Calu3 (cell line): ENCODE measurements around the gene ZNF81. TPM values are rescaled to one million over a fixed set of nuclear protein-coding genes. Genes with fewer than 3 reads are reported as not detected.
"Not testable (repeated sequence)": the region's sequence is repeated elsewhere in the genome, so short reads cannot be mapped to it uniquely, and the experiment has no call there.

ENCODE experiments used
- BruUV-seq: library from RNA; stranded (reverse); fragments of 400-500 nt; replicated peaks from 2 replicates; lab custom pipeline; 2021; lab: Mats Ljungman, UMichigan
- CTCF ChIA-PET: fragments of 300-600 bp; sonication (Branson Sonifier 250); formaldehyde crosslinking; loops from one replicate; lab custom pipeline; 2022; ENCODE audit warnings: antibody characterized with exemption; lab: Charles Lee
- DNase-seq: peaks from one replicate; pipeline ENCODE4 v3.0.0; 2022
- H3K27ac Mint-ChIP-seq: one replicate; pipeline ENCODE4 v1.8.0; 2022; ENCODE audit warnings: mixed read lengths; ENCODE audit not compliant: unreplicated experiment
- H3K27me3 Mint-ChIP-seq: one replicate; pipeline ENCODE4 v1.8.0; 2022; ENCODE audit warnings: mixed read lengths; ENCODE audit not compliant: unreplicated experiment
- H3K36me3 Mint-ChIP-seq: one replicate; pipeline ENCODE4 v1.8.0; 2022; ENCODE audit warnings: mild to moderate bottlenecking, moderate library complexity, mixed read lengths; ENCODE audit not compliant: insufficient read depth, unreplicated experiment
- H3K4me1 Mint-ChIP-seq: one replicate; pipeline ENCODE4 v1.8.0; 2022; ENCODE audit warnings: mild to moderate bottlenecking, low read depth, mixed read lengths; ENCODE audit not compliant: unreplicated experiment
- H3K4me3 Mint-ChIP-seq: one replicate; pipeline ENCODE4 v1.8.0; 2022; ENCODE audit warnings: mild to moderate bottlenecking, low read depth, moderate library complexity, mixed read lengths; ENCODE audit not compliant: unreplicated experiment
- H3K9me3 Mint-ChIP-seq: one replicate; pipeline ENCODE4 v1.8.0; 2022; ENCODE audit warnings: low read depth, mixed read lengths; ENCODE audit not compliant: unreplicated experiment
- CTCF ChIP-seq: fragments of 200-600 bp; IDR thresholded peaks from one replicate; pipeline ENCODE4 v1.8.0; 2022; ENCODE audit warnings: antibody characterized with exemption; ENCODE audit not compliant: unreplicated experiment
- intact Hi-C: fragments of 100-400 bp; cut with micrococcal nuclease; formaldehyde crosslinking; loops from one replicate; pipeline ENCODE4 v1.10.0; 2022; ENCODE audit not compliant: unreplicated experiment
- total RNA-seq: library from RNA; stranded (reverse); gene quantifications from 2 replicates; pipeline ENCODE4 v1.2.3, GENCODE V29; 2022

The ZNF81 gene
- total RNA-seq, 1 experiment from 2014 or later: 10.7 TPM

DNA sequence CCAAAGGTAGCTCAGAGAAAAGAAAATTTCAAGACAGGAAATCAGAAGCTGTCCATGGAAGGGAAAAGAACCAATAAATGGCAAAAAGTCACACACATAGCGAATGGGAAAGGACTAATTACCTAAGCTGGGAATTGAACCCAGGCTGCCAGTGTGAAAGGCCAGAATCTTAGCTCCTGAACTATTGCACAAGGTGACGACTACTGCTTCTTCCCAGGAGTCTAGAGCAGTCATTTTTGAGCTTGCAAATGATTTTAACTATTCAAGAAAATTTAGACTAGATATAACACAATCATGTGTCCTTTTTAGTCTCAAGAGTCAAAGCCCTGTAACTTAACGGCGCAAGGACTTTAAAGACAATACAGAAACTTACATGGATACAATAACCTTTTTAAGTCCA is 34.1 kb upstream of the ZNF81 start:
- intact Hi-C loops: no loop called here

DNA sequence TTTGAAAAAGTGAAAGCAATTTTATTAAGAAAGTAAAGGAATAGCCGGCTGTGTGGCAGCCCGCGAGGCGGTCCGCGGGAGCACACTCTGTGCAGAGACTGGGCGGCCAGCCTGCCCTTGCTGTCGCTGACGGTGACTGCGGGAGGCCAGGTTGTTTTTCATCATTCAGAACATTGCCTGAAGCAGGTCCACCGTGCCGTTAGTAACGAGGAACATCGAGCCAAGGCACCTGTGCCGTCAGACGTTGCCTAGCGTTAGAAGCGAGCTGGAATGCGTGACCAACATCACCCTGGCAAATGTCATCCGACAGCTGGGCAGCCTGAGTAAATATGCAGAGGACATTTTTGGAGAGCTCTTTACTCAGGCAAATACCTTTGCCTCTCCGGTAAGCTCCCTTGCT is 33.6 kb upstream of the ZNF81 start:
- H3K4me3 Mint-ChIP-seq, CTCF ChIA-PET, H3K27ac Mint-ChIP-seq, H3K36me3 Mint-ChIP-seq, intact Hi-C loops, BruUV-seq, H3K4me1 Mint-ChIP-seq, H3K9me3 Mint-ChIP-seq, DNase-seq: not testable (repeated sequence)
- H3K27me3 Mint-ChIP-seq: peaks cover 43% of the 10 kb centered on the region

More for the DNA sequence above, 34.1 kb upstream of the ZNF81 start:
- no peak for TF ChIP-seq CTCF
- peaks cover 43% of the 10 kb centered on the region for H3K27me3 Mint-ChIP-seq
- CTCF ChIA-PET: no interaction called here
- no TSS peak for BruUV-seq
- DNase-seq: no peak
- no peaks in the 10 kb centered on the region for H3K36me3 Mint-ChIP-seq
- H3K9me3 Mint-ChIP-seq: no peaks in the 10 kb centered on the region
- H3K4me1 Mint-ChIP-seq: no peaks in the 10 kb centered on the region
- H3K27ac Mint-ChIP-seq: no peak overlapping the region
- no peak overlapping the region for H3K4me3 Mint-ChIP-seq

- H3K27me3 Mint-ChIP-seq: peaks cover 43% of the 10 kb centered on the region
- CTCF ChIA-PET: no interaction called here
- intact Hi-C loops: no loop called here
- H3K4me3 Mint-ChIP-seq: no peak overlapping the region
- no peak for TF ChIP-seq CTCF
- no peak for DNase-seq
- no peak overlapping the region for H3K27ac Mint-ChIP-seq
- no peaks in the 10 kb centered on the region for H3K36me3 Mint-ChIP-seq
- BruUV-seq: no TSS peak
- H3K9me3 Mint-ChIP-seq: no peaks in the 10 kb centered on the region
- no peaks in the 10 kb centered on the region for H3K4me1 Mint-ChIP-seq
Observed at GRCh38 chrX:47804315-47804714, 32.4 kb upstream of the ZNF81 start.

DNA sequence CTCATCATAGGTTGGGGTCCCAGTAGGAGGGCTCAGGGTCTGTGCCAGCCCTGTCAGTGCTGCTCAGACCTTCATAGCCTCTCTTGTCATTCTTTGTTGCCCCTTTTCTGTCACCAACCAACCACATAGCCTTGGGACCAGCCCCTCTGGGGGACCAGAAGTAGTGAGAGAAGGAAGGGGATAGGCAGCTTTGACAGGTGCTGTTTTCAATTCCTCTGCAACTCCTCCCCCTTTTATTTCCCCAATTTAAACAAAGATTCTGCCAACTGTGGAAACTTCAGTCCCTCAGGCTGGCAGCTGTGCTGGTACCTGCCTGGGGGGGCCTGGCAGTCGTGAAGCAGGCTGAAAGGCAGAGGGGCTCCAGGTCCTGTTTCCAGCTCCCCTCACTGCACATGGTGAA is 30.9 kb upstream of the ZNF81 start:
- H3K36me3 Mint-ChIP-seq, DNase-seq, intact Hi-C loops, CTCF ChIA-PET, BruUV-seq, H3K9me3 Mint-ChIP-seq, H3K4me3 Mint-ChIP-seq, H3K4me1 Mint-ChIP-seq, H3K27ac Mint-ChIP-seq: not testable (repeated sequence)
- H3K27me3 Mint-ChIP-seq: peaks cover 43% of the 10 kb centered on the region

GRCh38 chrX:47806415-47807271 is 30.1 kb upstream of the ZNF81 start:
- H3K4me1 Mint-ChIP-seq, H3K27ac Mint-ChIP-seq, H3K9me3 Mint-ChIP-seq, DNase-seq, BruUV-seq, H3K4me3 Mint-ChIP-seq, H3K36me3 Mint-ChIP-seq, intact Hi-C loops: not testable (repeated sequence)
- H3K27me3 Mint-ChIP-seq: peaks cover 35% of the 10 kb centered on the region
- CTCF ChIA-PET: interaction anchor here (0.7 kb wide), 1 partner anchor 31 kb away, joined by 3 read pairs; no protein-coding TSS in a partner anchor

DNA sequence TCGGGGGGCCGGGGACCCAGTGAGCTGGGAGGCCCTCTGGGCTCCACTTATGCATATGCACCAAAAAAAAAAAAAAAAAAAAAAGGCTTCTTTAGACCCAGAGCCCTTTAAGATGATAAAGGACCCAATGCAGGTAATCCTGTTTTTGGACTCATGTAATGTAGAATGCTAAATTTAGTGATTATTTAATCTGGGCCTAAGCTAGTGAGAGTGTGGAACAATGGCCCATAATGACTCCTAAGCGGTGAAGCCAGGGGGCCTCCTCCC is 29.5 kb upstream of the ZNF81 start:
- H3K36me3 Mint-ChIP-seq, H3K9me3 Mint-ChIP-seq, H3K27ac Mint-ChIP-seq, intact Hi-C loops, H3K4me3 Mint-ChIP-seq, H3K4me1 Mint-ChIP-seq, DNase-seq, BruUV-seq: not testable (repeated sequence)
- H3K27me3 Mint-ChIP-seq: peaks cover 29% of the 10 kb centered on the region
- CTCF ChIA-PET: interaction anchor here (0.7 kb wide), 1 partner anchor 32 kb away, joined by 3 read pairs; no protein-coding TSS in a partner anchor
